Measurements from ENCODE around the gene TRPC4AP.
A peak's percentile ranks its signal among the peaks of the same experiment; 100 is the strongest.
"Not testable (repeated sequence)": the region's sequence is repeated elsewhere in the genome, so short reads cannot be mapped to it uniquely, and the experiment has no call there.

Gene TRPC4AP, protein sequence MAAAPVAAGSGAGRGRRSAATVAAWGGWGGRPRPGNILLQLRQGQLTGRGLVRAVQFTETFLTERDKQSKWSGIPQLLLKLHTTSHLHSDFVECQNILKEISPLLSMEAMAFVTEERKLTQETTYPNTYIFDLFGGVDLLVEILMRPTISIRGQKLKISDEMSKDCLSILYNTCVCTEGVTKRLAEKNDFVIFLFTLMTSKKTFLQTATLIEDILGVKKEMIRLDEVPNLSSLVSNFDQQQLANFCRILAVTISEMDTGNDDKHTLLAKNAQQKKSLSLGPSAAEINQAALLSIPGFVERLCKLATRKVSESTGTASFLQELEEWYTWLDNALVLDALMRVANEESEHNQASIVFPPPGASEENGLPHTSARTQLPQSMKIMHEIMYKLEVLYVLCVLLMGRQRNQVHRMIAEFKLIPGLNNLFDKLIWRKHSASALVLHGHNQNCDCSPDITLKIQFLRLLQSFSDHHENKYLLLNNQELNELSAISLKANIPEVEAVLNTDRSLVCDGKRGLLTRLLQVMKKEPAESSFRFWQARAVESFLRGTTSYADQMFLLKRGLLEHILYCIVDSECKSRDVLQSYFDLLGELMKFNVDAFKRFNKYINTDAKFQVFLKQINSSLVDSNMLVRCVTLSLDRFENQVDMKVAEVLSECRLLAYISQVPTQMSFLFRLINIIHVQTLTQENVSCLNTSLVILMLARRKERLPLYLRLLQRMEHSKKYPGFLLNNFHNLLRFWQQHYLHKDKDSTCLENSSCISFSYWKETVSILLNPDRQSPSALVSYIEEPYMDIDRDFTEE

DNA sequence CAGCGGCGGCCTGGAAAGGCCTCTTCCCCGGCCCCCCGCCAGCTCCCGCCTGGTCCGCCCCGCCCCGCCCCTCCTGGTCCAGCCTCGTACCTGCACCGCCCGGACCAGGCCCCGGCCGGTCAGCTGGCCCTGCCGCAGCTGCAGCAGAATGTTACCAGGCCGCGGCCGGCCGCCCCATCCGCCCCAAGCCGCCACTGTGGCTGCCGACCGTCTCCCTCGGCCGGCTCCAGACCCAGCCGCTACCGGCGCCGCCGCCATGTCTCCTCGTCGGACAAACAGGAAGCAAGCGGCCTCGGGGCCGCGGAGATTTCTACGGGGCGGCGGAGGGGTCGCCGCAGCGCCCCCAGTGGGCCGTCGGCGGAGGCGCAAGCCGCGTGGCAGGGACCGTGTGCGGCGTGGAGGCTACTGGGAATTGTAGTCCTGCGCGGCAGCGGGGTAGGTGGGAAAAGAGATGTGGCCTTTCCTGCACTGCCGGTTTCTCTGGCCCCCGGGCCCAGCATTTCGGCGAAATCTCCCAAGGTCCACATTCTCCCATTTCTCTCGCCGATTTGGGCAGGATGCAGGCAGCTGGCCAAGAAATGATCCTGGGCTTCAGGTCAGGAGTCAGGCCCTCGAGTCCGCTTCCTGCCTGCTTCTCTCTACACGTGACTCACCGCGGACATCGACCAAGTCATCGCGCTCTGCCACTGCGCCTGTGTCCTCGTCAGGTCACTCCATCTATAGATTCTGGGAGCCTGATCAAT, at the start of gene TRPC4AP:
TRPC4AP (minus strand) TSS at position 284 of the 743 bp plus-strand sequence; CDS start at position 258, 26 bp downstream.
- DNase-seq, result peak; percentile 57

DNA sequence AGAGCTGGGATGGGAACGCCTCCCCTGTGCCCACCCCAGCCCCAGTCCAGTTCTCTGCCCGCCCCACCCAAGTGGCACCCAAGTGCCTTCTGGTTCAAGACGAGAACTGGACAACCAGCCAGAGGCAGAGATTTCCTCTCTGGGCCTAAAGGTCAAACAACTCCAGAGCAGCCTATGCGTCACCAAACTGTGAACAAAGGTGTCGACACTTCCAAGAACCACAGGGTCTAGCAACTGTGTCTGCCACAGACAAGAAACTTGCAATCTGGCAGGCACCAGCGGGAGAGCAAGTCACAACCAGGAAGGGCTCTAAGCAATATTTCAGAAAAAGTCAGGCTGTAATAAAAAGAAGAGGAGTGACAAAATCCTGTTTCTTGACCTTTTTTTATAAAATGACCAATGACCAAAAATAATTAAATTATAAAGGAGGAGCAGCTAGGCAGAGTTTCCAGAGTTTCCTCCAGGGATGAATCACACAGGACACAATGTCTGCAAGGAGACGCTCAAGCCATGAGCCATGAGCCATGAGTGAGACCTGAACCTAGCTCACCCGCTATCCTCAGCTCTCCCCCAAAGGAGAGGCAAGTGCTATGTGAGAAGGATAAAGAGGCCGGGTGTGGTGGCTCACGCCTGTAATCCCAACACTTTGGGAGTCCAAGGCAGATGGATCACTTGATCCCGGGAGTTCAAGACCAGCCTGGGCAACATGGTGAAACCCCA, 43.4 kb upstream of the TRPC4AP start:
- no peak for DNase-seq

DNA sequence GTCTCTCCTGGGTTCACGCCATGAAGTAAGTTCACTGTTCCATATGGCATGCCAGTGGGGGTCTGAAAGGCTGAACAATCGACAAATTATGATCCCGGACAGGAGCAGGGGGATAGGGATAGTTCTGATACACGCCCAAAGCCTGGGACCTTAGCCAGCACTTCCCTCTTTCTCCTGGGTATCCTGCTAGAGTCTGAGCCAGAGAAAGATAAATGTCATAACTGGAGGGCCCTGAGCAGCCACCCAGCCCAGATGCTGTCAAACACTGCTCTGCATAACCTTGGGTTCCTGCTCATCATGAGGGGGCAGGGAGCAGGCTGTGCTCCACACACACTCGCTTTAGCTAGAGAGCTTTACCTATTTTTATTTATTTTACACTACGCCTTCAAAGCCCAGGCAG, 42.3 kb upstream of the TRPC4AP start:
- no peak for DNase-seq

DNA sequence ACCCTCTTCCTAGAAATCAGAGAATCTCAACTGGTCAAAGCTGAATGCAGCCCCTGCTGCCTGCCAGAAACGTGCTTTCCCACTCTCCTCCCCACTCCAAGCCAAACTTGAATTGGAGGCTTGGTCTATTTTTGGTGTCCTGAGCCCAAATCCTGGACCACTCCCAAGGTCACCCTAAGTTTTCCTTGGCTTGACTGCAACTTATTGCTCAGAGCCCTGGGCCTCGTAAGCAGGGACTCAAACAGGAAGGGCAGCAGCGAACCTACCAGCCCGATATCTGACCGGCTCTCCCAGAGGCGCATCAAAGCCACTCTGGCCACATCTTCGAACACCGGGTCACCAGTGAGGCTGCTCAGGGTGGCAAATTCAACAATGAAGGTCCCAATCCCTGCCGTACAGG, 41.9 kb upstream of the TRPC4AP start:
- DNase-seq, result no peak

DNA sequence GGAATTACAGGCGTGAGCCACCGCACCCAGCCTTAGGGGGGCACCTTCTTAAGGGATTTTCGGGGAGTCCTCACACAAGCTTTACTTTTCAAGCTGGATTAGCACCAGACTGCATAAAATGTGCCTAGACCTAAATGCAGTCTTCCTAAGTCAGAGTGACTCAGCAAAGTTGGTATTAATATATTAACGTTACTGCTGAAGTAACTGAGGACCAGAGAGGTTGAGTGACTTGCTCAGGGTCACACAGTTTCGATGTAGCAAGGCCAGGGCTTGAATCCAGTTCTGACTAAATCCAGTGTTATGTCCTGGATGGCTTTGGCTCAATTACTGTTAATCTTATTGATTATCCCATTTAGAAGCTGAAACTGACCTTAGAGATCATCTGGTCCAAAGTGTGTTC, 41.1 kb upstream of the TRPC4AP start:
- no peak for DNase-seq

DNA sequence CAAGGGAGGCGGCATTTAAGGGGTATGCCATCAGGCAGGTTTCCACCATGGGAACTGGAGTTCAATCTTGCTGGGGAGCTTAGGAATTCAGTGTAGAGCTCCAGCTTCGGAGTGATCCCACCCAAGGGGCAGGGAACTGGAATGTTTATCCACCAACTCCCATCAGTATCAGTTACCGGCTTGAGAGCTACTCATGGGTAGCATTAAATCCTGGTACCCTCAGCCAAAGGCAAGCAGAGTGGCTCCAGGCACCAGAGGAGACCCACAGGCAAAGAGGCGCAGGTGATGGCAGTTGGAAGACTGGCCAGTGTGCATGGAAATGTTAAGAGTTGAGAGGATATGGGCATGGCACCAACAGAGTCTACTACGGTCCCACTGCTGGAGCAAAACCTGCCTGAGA, 40.4 kb upstream of the TRPC4AP start:
- DNase-seq, result no peak

DNA sequence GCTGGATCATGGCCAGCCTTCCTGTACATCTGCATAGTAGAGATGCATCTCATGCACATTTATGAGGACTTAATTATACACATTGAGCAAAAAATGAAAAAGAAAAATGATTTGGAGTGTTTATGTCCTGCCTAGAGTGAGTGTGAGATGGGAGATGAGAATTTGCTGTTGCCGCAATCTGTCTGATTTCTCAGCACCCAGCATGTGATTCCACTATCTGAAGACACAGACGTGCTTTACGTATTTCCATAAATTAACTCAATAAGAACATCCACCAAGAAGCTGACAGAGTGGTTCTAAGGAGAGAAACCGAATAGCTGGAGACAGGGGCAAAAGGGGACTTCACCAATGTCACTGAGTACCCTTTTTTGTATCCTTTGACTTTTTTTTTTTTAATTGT, 39.3 kb upstream of the TRPC4AP start:
- DNase-seq, result no peak

DNA sequence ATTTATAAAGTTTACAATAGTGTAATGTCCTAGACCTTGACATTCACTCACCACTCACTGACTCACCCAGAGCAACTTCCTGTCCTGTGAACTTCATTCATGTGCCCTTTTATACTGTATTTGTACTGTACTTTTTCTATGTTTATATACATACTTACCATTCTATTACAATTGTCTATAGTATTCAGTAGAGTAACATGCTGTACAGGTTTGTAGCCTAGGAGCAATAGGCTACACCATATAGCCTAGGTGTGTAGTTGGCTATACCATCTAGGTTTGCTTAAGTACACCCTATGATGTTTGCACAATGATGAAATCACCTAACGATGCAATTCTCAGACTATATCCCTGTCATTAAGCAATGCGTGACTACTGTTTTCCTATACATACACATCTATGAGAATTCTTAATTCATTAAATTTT, 37.1 kb upstream of the TRPC4AP start:
- DNase-seq, result no peak

DNA sequence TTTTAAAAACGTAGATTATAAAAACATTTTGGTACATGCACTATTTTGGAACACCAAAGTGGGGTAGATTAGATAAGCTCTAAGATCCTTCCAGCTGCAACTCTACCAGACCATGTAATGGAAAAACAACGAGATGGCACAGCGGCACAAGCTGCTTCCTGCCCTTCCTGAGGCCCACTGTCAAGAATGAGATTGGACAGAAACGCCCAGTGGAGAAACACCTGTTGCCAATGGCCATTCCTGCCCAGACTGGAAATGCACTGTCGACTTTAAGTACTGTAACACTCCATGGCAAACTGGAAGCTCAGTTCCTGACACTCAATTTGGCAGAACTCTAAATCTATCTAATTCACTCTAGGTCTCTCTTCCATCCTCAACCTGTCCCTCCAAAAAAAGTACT, 33.1 kb upstream of the TRPC4AP start:
- no peak for DNase-seq

DNA sequence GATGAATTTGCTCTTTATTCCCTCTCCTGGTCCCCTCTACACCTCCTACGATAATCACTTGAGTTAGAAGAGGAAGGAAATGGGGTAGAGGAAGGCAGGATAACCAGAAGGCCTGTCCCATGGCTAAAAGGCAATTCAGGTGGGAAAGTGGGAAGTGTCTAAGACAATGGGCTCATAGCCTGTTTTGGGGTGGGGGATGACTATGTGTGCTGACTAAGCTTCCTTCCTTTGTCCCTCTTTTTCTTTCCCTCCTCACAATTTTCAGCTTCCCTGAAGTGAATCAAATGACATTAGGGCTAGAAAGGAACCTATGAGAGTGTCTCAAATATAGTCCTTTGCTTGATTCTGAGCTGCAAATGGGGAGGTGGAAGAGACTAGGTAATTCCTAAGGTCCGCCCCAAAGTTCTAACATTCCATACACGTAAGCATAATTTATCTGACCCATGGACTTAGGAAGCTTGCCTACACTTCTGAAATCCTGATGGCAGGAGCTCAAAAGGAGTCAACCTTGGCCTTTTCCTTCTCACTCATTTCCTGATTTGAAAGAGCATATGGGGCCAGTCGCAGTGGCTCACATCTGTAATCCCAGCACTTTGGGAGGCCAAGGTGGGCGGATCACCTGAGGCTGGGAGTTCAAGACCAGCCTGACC, 30.3 kb upstream of the TRPC4AP start:
- DNase-seq, result no peak

DNA sequence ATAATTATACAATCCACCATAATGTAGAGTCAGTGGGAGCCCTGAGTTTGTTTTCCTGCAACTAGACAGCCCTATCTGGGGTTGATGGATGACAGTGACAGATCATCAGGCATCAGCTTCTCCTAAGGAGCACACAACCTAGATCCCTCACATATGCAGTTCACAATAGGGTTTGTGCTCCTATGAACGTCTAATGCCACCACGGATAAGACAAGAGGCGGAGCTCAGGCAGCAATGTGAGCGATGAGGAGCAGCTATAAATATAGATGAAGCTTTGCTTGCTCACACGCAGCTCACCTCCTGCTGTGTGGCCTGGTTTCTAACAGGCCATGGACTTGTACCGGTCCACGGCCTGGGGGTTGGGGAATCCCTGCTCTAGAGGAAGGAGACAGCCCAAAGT, 28.6 kb upstream of the TRPC4AP start:
- no peak for DNase-seq

DNA sequence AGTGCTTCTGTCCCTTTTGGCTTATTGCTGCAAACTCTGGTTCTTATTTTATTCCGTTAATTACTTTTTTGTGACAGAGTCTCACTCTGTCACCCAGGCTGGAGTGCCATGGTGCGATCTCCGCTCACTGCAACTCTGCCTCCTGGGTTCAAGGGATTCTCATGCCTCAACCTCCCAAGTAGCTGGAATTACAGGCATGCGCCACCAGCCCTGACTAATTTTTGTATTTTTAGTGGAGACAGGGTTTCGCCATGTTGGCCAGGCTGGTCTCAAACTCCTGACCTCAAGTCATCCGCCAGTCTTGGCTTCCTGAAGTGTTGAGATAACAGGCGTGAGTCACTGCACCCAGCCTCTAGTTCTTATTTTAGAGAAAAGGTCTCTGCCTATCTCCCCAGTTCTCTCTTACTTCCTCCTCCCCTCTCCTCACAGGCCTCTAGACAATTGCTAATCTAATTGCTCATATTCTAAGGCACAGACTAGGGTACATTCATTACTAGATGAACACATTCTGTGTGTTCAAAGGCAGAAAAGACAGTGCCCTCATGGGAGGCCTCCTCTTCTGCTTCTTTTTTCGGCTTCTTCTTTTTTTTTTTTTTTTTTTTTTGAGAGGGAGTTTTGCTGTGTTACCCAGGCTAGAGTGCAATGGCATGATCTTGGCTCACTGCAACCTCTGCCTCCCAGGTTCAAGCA, 27.6 kb upstream of the TRPC4AP start:
- DNase-seq, result no peak

DNA sequence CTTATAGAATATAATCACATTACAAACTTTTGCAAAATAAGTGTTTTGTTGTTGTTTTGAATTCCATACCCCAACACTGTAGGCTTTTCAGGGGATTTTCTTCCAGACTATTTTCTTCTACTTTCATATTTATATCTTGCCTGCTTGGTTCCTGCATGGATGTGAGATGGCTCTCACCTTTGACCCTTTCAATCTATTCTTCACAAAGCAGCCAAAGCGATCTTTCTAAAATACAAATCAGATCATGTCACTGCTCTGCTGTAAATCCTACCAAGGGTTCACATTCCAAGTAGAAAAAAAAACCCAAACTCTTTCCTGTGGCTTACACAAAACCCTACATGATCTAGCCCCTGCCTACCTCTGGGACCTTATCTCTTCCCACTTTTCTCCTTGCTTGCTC, 25.0 kb upstream of the TRPC4AP start:
- no peak for DNase-seq

DNA sequence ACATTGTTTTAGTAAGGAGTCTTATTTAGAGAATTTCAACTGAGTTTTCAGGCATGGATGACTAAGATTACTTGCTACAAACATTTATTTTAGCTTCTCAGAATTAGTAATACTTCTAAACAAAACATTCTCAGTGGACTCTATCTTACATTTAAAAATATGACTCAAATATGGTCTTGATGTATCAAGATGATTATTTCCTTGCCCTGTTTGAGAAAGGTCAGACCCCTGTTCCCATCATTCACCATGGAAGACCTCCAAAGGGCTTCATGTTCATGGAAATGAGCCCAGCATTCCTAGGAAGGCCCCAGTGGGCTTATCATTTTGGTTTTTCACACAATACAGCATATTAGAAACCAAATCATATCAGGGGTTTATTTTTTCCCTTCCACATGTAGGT, 24.6 kb upstream of the TRPC4AP start:
- DNase-seq, result no peak

DNA sequence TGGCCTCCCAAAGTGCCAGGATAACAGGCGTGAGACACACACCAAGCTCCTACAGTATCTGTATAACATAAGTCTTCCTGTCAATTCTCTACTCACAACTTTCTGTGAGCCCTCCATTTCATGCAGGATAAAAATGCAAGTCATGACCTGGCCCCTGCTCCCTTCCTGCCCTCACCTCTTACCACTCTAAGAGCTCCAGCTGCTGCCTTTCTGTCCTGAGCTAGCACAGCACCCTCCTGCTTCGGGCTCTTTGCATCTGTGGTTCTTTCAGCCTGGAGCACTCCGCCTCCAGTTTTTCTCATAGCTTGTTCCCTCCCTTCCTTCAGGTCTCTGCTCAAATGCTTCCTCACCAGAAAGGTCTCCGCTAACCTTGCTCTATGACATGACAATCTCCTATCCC, 23.7 kb upstream of the TRPC4AP start:
- DNase-seq, result no peak

DNA sequence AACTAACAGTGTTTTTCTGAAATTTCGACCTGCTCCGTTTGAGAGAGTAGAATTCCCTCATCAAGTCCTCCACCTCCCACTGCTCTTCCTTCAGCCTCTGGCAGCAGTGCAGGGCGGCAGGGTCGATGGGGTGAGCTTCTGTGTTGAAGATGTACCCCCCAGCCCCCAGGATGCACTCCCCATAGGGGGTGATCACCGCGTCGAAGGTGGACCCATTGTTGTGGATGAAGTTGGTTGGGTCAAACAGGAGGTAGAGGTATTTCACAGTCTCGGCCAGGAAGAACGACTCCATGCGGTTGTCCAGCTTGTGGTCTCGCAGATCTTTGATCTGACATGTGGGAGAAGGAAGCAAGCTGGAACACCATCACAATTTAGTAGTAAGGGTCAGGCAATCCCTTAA, 23.0 kb upstream of the TRPC4AP start:
- no peak for DNase-seq

DNA sequence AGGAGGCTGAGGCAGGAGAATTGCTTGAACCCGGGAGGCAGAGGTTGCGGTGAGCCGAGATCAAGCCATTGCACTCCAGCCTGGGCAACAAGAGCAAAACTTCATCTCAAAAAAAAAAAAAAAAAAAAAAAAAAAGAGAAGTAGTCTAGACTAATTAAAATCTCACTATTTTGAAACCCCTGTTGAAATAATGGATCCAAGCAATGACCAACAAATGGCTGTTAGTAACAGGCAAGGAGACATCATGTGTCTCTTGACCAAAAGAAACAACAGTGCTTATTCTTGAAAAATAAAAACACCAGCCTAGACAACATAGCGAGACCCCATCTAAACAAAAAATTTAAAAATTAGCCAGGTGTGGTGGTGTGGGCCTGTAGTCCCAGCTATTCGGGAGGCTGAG, 19.7 kb upstream of the TRPC4AP start:
- DNase-seq, result not testable (repeated sequence)

DNA sequence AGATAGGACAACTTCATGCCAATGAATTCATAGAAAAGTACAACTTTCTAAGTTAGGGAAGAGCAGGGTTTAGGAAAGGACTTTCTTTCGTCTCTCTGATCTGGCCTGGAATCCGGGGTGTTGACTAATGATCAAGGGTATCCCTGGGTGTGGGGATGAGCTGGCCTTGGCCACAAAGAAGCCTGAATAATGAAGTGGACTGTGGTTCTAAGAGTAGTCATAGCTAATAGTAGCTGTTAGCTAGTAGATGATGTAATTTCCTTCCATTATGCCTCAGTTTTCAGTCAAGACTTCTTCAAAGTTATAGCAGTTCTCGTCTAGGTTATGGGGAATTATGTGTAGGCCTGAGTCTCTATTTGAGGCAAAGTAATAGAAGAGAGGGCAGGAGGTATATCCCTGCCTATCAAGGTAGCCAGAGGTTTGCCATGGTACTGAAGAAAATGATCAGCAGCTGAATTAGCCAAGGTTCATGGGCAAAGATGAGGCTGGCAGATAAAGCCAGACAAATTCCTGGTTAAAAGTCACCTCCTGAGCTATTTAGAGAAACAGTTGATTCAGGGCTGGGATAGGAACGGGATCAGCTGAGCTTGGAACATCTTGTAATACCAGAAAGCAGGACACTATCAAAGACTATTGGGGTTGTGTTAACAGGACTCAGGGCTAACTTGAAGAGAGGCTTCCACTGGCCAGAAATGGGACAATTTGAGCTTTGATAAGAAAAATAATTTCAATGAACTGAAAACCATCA, 18.7 kb upstream of the TRPC4AP start:
- no peak for DNase-seq

DNA sequence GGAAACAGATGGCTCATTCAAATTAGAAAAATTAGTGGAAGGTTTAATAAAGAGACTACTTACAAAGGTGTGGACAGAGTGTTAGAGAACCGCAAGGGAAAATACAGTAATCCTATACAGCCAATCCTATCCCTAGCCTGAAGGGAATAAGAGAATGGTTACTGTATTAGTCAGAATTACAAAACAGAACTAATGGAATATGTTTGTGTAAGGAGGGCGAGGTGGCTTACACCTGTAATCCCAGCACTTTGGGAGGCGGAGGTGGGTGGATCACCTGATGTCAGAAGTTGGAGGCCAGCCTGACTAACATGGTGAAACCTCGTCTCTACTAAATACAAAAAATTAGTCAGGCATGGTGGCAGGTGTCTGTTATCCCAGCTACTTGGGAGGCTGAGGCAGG, 16.3 kb upstream of the TRPC4AP start:
- DNase-seq, result no peak

DNA sequence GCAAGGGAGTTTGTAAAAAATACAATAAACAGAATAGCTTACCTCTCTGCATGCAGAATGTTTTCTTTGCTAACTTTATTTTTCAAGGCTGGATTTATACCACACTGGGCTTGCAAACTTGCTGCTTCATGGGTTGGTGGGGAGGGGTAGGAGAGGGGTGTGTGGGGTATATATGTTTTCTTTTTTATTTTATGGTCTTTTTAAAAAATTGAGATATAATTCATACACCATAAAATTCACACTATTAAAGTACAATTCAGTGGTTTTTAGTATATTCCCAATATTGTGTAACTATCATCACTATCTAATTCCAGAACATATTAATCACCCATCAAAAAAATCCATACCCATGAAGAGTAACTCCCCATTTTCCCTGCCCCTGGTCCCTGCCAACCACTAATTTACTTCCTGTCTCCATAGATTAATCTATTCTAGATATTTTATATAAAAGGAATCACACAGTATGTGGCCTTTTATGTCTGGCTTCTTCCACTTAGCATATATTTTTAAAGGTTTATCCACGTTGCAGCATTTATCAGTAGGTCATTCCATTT, 14.3 kb upstream of the TRPC4AP start:
- DNase-seq, result no peak

Measured in NCI-H2107 (cell line).